Effector memory CD8-positive, alpha-beta T cell (primary cell): ENCODE data around the gene CEACAM19.

ENCODE experiments used
- ATAC-seq: fragments of 150-1000 bp; cut with Tn5 transposase; replicated peaks from 2 replicates; pipeline ENCODE4 v1.10.0; 2021; ENCODE audit warnings: mild to moderate bottlenecking, moderate library complexity
- DNase-seq, 3 experiments: peaks; one replicate each; pipeline ENCODE4 v3.0.0; 2021
- H3K27ac Mint-ChIP-seq, 2 donors: one replicate each; pipeline ENCODE4 v1.8.0; 2022; ENCODE audit warnings: mild to moderate bottlenecking in 2 of 2, mixed read lengths in 2 of 2, moderate library complexity in 2 of 2
- H3K27me3 Mint-ChIP-seq, 2 donors: one replicate each; pipeline ENCODE4 v1.8.0; 2022; ENCODE audit warnings: mixed read lengths in 2 of 2
- H3K36me3 Mint-ChIP-seq: one replicate; pipeline ENCODE4 v1.8.0; 2022; ENCODE audit warnings: mild to moderate bottlenecking, moderate library complexity, mixed read lengths; ENCODE audit not compliant: insufficient read depth
- H3K4me1 Mint-ChIP-seq, 2 donors: one replicate each; pipeline ENCODE4 v1.8.0; 2022; ENCODE audit warnings: low read depth in 2 of 2, mixed read lengths in 2 of 2
- H3K4me3 Mint-ChIP-seq, 2 donors: one replicate each; pipeline ENCODE4 v1.8.0; 2022; ENCODE audit warnings: mild to moderate bottlenecking in 2 of 2, mixed read lengths in 2 of 2, moderate library complexity in 2 of 2
- H3K9me3 Mint-ChIP-seq, 2 donors: one replicate each; pipeline ENCODE4 v1.8.0; 2022; ENCODE audit warnings: mixed read lengths in 2 of 2

Gene CEACAM19

GRCh38 chr19:44637390-44637764 lies 33.9 kb upstream of the CEACAM19 start:
- Mint-ChIP-seq H3K9me3 (no peaks in the 10 kb centered on the region), H3K36me3 (no peaks in the 10 kb centered on the region), H3K4me1 (no peaks in the 10 kb centered on the region), H3K4me3 (no peak overlapping the region), H3K27ac (no peak overlapping the region), H3K27me3 (peaks cover 12 to 69% of the 10 kb centered on the region in 2 donors)
- DNase-seq = no peak
- no peak for ATAC-seq

- H3K27ac Mint-ChIP-seq = no peak overlapping the region
- peaks cover under 1 to 65% of the 10 kb centered on the region in 2 donors for H3K27me3 Mint-ChIP-seq
- ATAC-seq (no peak), DNase-seq (no peak)
- peaks cover 0 to 3% of the 10 kb centered on the region in 2 donors for H3K4me1 Mint-ChIP-seq
- H3K36me3 Mint-ChIP-seq = no peaks in the 10 kb centered on the region
- H3K9me3 Mint-ChIP-seq = no peaks in the 10 kb centered on the region
- H3K4me3 Mint-ChIP-seq = no peak overlapping the region
Measured at GRCh38 chr19:44640518-44640917, 30.8 kb upstream of the CEACAM19 start.

- H3K4me3 Mint-ChIP-seq = no peak overlapping the region
- no peak for ATAC-seq
- H3K27ac Mint-ChIP-seq = no peak overlapping the region
- H3K36me3 Mint-ChIP-seq = no peaks in the 10 kb centered on the region
- no peak for DNase-seq
- no peaks in the 10 kb centered on the region for H3K9me3 Mint-ChIP-seq
- H3K27me3 Mint-ChIP-seq = peaks cover 9 to 66% of the 10 kb centered on the region in 2 donors
- H3K4me1 Mint-ChIP-seq = peaks cover 0 to 3% of the 10 kb centered on the region in 2 donors
Measured at GRCh38 chr19:44641501-44642265, 29.6 kb upstream of the CEACAM19 start.

- H3K36me3 Mint-ChIP-seq = no peaks in the 10 kb centered on the region
- H3K4me3 Mint-ChIP-seq = no peak overlapping the region
- H3K27me3 Mint-ChIP-seq = peaks cover 12 to 70% of the 10 kb centered on the region in 2 donors
- DNase-seq (no peak), ATAC-seq (no peak)
- H3K9me3 Mint-ChIP-seq = no peaks in the 10 kb centered on the region
- H3K27ac Mint-ChIP-seq = no peak overlapping the region
- H3K4me1 Mint-ChIP-seq = peaks cover 0 to 3% of the 10 kb centered on the region in 2 donors
Measured at GRCh38 chr19:44642377-44642776, 28.9 kb upstream of the CEACAM19 start.

GRCh38 chr19:44643605-44644401 lies 27.5 kb upstream of the CEACAM19 start, which contains the start of gene PVR:
Gene PVR, plus strand, starts transcription at chr19:44643910. Its CDS starts 187 bp downstream, at chr19:44644097.
- Mint-ChIP-seq H3K27ac (peak within 1 kb of the TSS in 1 of 2 donors; percentile 38), H3K4me1 (peaks cover 0 to 3% of the 10 kb centered on the region in 2 donors), H3K4me3 (peak within 1 kb of the TSS; percentile 55 to 63), H3K36me3 (no peaks in the 10 kb centered on the region), H3K9me3 (no peaks in the 10 kb centered on the region), H3K27me3 (peaks cover 12 to 73% of the 10 kb centered on the region in 2 donors)
- peak; percentile 21 for ATAC-seq
- DNase-seq = no peak

- ATAC-seq = no peak
- DNase-seq = no peak
Measured at GRCh38 chr19:44644402-44645016, 26.8 kb upstream of the CEACAM19 start.

GRCh38 chr19:44645407-44646048 lies 25.8 kb upstream of the CEACAM19 start:
- peaks cover 12 to 65% of the 10 kb centered on the region in 2 donors for H3K27me3 Mint-ChIP-seq
- peaks cover under 1% of the 10 kb centered on the region for H3K36me3 Mint-ChIP-seq
- ATAC-seq = no peak
- DNase-seq = no peak
- no peak overlapping the region for H3K27ac Mint-ChIP-seq
- H3K9me3 Mint-ChIP-seq = no peaks in the 10 kb centered on the region
- H3K4me3 Mint-ChIP-seq = no peak overlapping the region
- peaks cover 0 to 3% of the 10 kb centered on the region in 2 donors for H3K4me1 Mint-ChIP-seq

More at GRCh38 chr19:44644402-44645016, 26.8 kb upstream of the CEACAM19 start:
- H3K27me3 Mint-ChIP-seq = peaks cover 12 to 70% of the 10 kb centered on the region in 2 donors
- H3K4me3 Mint-ChIP-seq = peak overlapping the region; percentile 55 to 63
- H3K4me1 Mint-ChIP-seq = peaks cover 0 to 3% of the 10 kb centered on the region in 2 donors
- H3K27ac Mint-ChIP-seq = peak overlapping the region in 1 of 2 donors; percentile 38
- no peaks in the 10 kb centered on the region for H3K9me3 Mint-ChIP-seq
- H3K36me3 Mint-ChIP-seq = no peaks in the 10 kb centered on the region

GRCh38 chr19:44646049-44646416 lies 25.2 kb upstream of the CEACAM19 start:
- ATAC-seq (no peak), DNase-seq (no peak)
- H3K4me1 Mint-ChIP-seq = peaks cover 0 to 3% of the 10 kb centered on the region in 2 donors
- no peak overlapping the region for H3K27ac Mint-ChIP-seq
- H3K4me3 Mint-ChIP-seq = no peak overlapping the region
- H3K36me3 Mint-ChIP-seq = peaks cover 2% of the 10 kb centered on the region
- H3K27me3 Mint-ChIP-seq = peaks cover 12 to 62% of the 10 kb centered on the region in 2 donors
- H3K9me3 Mint-ChIP-seq = no peaks in the 10 kb centered on the region

GRCh38 chr19:44647144-44647543 lies 24.1 kb upstream of the CEACAM19 start:
- no peak for ATAC-seq

GRCh38 chr19:44648631-44649251 lies 22.5 kb upstream of the CEACAM19 start:
- Mint-ChIP-seq H3K27me3 (peaks cover 18 to 46% of the 10 kb centered on the region in 2 donors), H3K4me3 (no peak overlapping the region), H3K9me3 (no peaks in the 10 kb centered on the region), H3K36me3 (peaks cover 9% of the 10 kb centered on the region), H3K4me1 (no peaks in the 10 kb centered on the region), H3K27ac (no peak overlapping the region)
- DNase-seq (no peak), ATAC-seq (no peak)

More at GRCh38 chr19:44647144-44647543, 24.1 kb upstream of the CEACAM19 start:
- Mint-ChIP-seq H3K9me3 (no peaks in the 10 kb centered on the region), H3K27me3 (peaks cover 18 to 58% of the 10 kb centered on the region in 2 donors), H3K4me3 (no peak overlapping the region), H3K4me1 (peaks cover 0 to 3% of the 10 kb centered on the region in 2 donors), H3K27ac (no peak overlapping the region), H3K36me3 (peaks cover 6% of the 10 kb centered on the region)
- no peak for DNase-seq

GRCh38 chr19:44649578-44650145 lies 21.6 kb upstream of the CEACAM19 start:
- Mint-ChIP-seq H3K27ac (no peak overlapping the region), H3K4me1 (peaks cover 0 to 3% of the 10 kb centered on the region in 2 donors), H3K36me3 (peaks cover 9% of the 10 kb centered on the region), H3K4me3 (no peak overlapping the region), H3K9me3 (no peaks in the 10 kb centered on the region), H3K27me3 (peaks cover 18 to 46% of the 10 kb centered on the region in 2 donors)
- ATAC-seq (no peak), DNase-seq (no peak)

GRCh38 chr19:44653343-44653742 lies 17.9 kb upstream of the CEACAM19 start:
- DNase-seq (no peak), ATAC-seq (no peak)
- peaks cover 3 to 6% of the 10 kb centered on the region in 2 donors for H3K4me1 Mint-ChIP-seq
- no peak overlapping the region for H3K27ac Mint-ChIP-seq
- H3K9me3 Mint-ChIP-seq = no peaks in the 10 kb centered on the region
- peaks cover 9% of the 10 kb centered on the region for H3K36me3 Mint-ChIP-seq
- H3K4me3 Mint-ChIP-seq = no peak overlapping the region
- H3K27me3 Mint-ChIP-seq = peaks cover 7 to 36% of the 10 kb centered on the region in 2 donors
